HCT116 (cell line): Measurements from ENCODE around the gene PRCC. TPM values are rescaled to one million over a fixed set of nuclear protein-coding genes. Genes with fewer than 3 reads are reported as not detected.

Experiments used
- ATAC-seq: fragments of 200-7000 bp; cut with Tn5 transposase; 2 replicates; pipeline ENCODE4 v1.9.1; 2020; ENCODE audit warnings: mild to moderate bottlenecking, moderate library complexity
- BruUV-seq: library from RNA; stranded (reverse); fragments of 400-500 nt; replicated peaks from 2 replicates; lab custom pipeline; 2021; lab: Mats Ljungman, UMichigan
- CTCF ChIA-PET: fragments of 300-600 bp; sonication (Branson Sonifier 250); formaldehyde crosslinking; loops from one replicate; lab custom pipeline; 2021; ENCODE audit warnings: antibody characterized with exemption; lab: Charles Lee
- POLR2A ChIA-PET: fragments of 300-600, 350-600 bp; sonication (Branson Sonifier 250); formaldehyde crosslinking; loops from one replicate; lab custom pipeline; 2021; ENCODE audit warnings: antibody characterized with exemption; lab: Charles Lee
- RAD21 ChIA-PET, 2 experiments: fragments of 300-600 bp; sonication (Branson Sonifier 250); formaldehyde crosslinking; loops; one replicate each; lab custom pipeline; 2023; ENCODE audit warnings: low total read pairs in 2 of 2; ENCODE audit not compliant: uncharacterized antibody in 2 of 2, unreplicated experiment in 2 of 2, low non-redundant PET in 1 of 2; lab: Charles Lee
- DNase-seq: peaks from one replicate; pipeline ENCODE4 v3.0.0-alpha.2; 2010; ENCODE audit warnings: low read depth, low spot score
- H2AFZ ChIP-seq: fragments of 200-600 bp; shearing (Covaris generic), sonication (generic); 2 replicates; pipeline ENCODE4 v1.6.1; 2017; ENCODE audit warnings: low read depth, mixed run types, mixed read lengths, antibody characterized with exemption, low read length; ENCODE audit not compliant: poor library complexity, severe bottlenecking
- H3K27ac ChIP-seq: 2 replicates; pipeline ENCODE4 v1.5.1; 2012; ENCODE audit warnings: low read depth, low read length
- H3K27me3 ChIP-seq: fragments of 200-600 bp; sonication (generic); 2 replicates; pipeline ENCODE4 v1.6.1; 2016; ENCODE audit warnings: mixed run types, low read length, mixed read lengths; ENCODE audit not compliant: insufficient read depth
- H3K36me3 ChIP-seq, 2 experiments: fragments of 200-500 bp in 1 of 2; fragments of 200-600 bp in 1 of 2; sonication (Bioruptor generic) in 1 of 2; sonication (generic) in 1 of 2; 2 replicates each; pipeline versions ENCODE4 v1.5.1 to v1.6.1; 2014 to 2016; ENCODE audit warnings: low read length in 2 of 2, inconsistent platforms in 1 of 2, mixed read lengths in 1 of 2, mixed run types in 1 of 2; ENCODE audit not compliant: insufficient read depth in 2 of 2, control insufficient read depth in 1 of 2
- H3K4me1 ChIP-seq, 2 experiments: fragments of 200-600 bp in 1 of 2; sonication (generic) in 1 of 2; 2 replicates each; pipeline versions ENCODE4 v1.5.1 to v1.6.1; 2012 to 2017; ENCODE audit warnings: low read length in 2 of 2, inconsistent platforms in 1 of 2, mild to moderate bottlenecking in 1 of 2, mixed read lengths in 1 of 2, mixed run types in 1 of 2, moderate library complexity in 1 of 2; ENCODE audit not compliant: insufficient read depth in 2 of 2, control insufficient read depth in 1 of 2
- H3K4me2 ChIP-seq: fragments of 200-600 bp; sonication (generic); 2 replicates; pipeline ENCODE4 v1.6.1; 2017; ENCODE audit warnings: mixed run types, low read length, mixed read lengths
- H3K4me3 ChIP-seq, 2 experiments: fragments of 200-600 bp in 1 of 2; sonication (generic) in 1 of 2; replicated peaks in 1 of 2; 2 replicates each; pipeline ENCODE4 v1.5.1; 2011 to 2016; ENCODE audit warnings: low read length in 2 of 2, control low read depth in 1 of 2, low read depth in 1 of 2, mild to moderate bottlenecking in 1 of 2, mixed read lengths in 1 of 2, mixed run types in 1 of 2
- H3K79me2 ChIP-seq: fragments of 200-600 bp; sonication (generic); 2 replicates; pipeline ENCODE4 v1.6.1; 2017; ENCODE audit warnings: mild to moderate bottlenecking, mixed run types, low read length, moderate library complexity, mixed read lengths; ENCODE audit not compliant: insufficient read depth
- H3K9ac ChIP-seq: fragments of 200-600 bp; sonication (generic); 2 replicates; pipeline ENCODE4 v1.6.1; 2016; ENCODE audit warnings: low read length, mixed read lengths
- H3K9me2 ChIP-seq: fragments of 200-600 bp; sonication (generic), shearing (Covaris generic); 2 replicates; pipeline ENCODE4 v1.6.1; 2017; ENCODE audit warnings: mixed run types, mild to moderate bottlenecking, moderate library complexity; ENCODE audit not compliant: insufficient read depth
- H3K9me3 ChIP-seq, 2 experiments: fragments of 200-500 bp in 1 of 2; fragments of 200-600 bp in 1 of 2; sonication (Bioruptor generic) in 1 of 2; sonication (generic) in 1 of 2; 2 replicates each; pipeline ENCODE4 v1.6.1; 2014 to 2017; ENCODE audit warnings: low read length in 2 of 2, mixed read lengths in 2 of 2, inconsistent platforms in 1 of 2, low read depth in 1 of 2, mild to moderate bottlenecking in 1 of 2, mixed run types in 1 of 2, moderate library complexity in 1 of 2; ENCODE audit not compliant: control insufficient read depth in 1 of 2, insufficient read depth in 1 of 2
- H4K20me1 ChIP-seq: fragments of 200-600 bp; sonication (generic), shearing (Covaris generic); 2 replicates; pipeline ENCODE4 v1.6.1; 2017; ENCODE audit warnings: mixed run types, mild to moderate bottlenecking, moderate library complexity; ENCODE audit not compliant: insufficient read depth
- ATF3 ChIP-seq: IDR thresholded peaks from 2 replicates; pipeline ENCODE4 v1.6.1; 2012
- CBX3 ChIP-seq: IDR thresholded peaks from 2 replicates; pipeline ENCODE4 v1.6.1; 2012; ENCODE audit warnings: low read depth
- CTCF ChIP-seq, 3 experiments: fragments of 200-600 bp in 1 of 3; sonication (generic) in 1 of 3; IDR thresholded peaks in 2 of 3; conservative IDR thresholded peaks in 1 of 3; 2 replicates each; pipeline ENCODE4 v1.5.1; 2012 to 2017; ENCODE audit warnings: low read depth in 2 of 3, low read length in 2 of 3, antibody characterized with exemption in 1 of 3, borderline replicate concordance in 1 of 3, control low read depth in 1 of 3, mild to moderate bottlenecking in 1 of 3, mixed read lengths in 1 of 3, mixed run types in 1 of 3, moderate library complexity in 1 of 3; ENCODE audit not compliant: insufficient read depth in 1 of 3
- EZH2 ChIP-seq: fragments of 200-600 bp; sonication (generic); IDR thresholded peaks from 2 replicates; pipeline ENCODE4 v1.6.1; 2017; ENCODE audit warnings: antibody characterized with exemption, mixed run types
- MAX ChIP-seq: IDR thresholded peaks from 2 replicates; pipeline ENCODE4 v1.6.1; 2012
- POLR2AphosphoS5 ChIP-seq: IDR thresholded peaks from 2 replicates; pipeline ENCODE4 v1.6.1; 2011; ENCODE audit warnings: mild to moderate bottlenecking, low read depth, low read length, moderate library complexity
- RAD21 ChIP-seq: IDR thresholded peaks from 2 replicates; pipeline ENCODE4 v1.6.1; 2012; ENCODE audit warnings: low read depth, mild to moderate bottlenecking
- REST ChIP-seq: IDR thresholded peaks from 2 replicates; pipeline ENCODE4 v1.6.1; 2012; ENCODE audit warnings: low read depth
- SIN3A ChIP-seq: IDR thresholded peaks from 2 replicates; pipeline ENCODE4 v1.6.1; 2012; ENCODE audit warnings: low read depth
- TCF7L2 ChIP-seq: IDR thresholded peaks from 2 replicates; pipeline ENCODE4 v1.7.0; 2011; ENCODE audit warnings: borderline replicate concordance, inconsistent platforms; ENCODE audit not compliant: insufficient read depth, insufficient read length; ENCODE audit errors: extremely low read depth
- intact Hi-C: fragments of 100-400 bp; cut with micrococcal nuclease; formaldehyde crosslinking; loops from 2 replicates; pipeline ENCODE4 v1.10.0; 2022
- total RNA-seq: library from RNA; stranded (reverse); gene quantifications from one replicate; pipeline ENCODE4 v1.2.1, GENCODE V29; 2021; ENCODE audit not compliant: unreplicated experiment

The PRCC gene
- total RNA-seq, 1 experiment from 2014 or later: 78.1 TPM

GRCh38 chr1:156728599-156729462 lies 38.5 kb upstream of the PRCC start, which contains the start of gene ISG20L2 (continued):
- TF ChIP-seq EZH2: no peak
- TF ChIP-seq CTCF (IDR thresholded peaks at IDR 0.05 in 2 of 3, conservative IDR thresholded peaks at IDR 0.05 in 1 of 3; ENCODE audit: borderline replicate concordance in 1 of 3, insufficient read depth in 1 of 3, low read depth in 2 of 3, low read length in 2 of 3): no peak

- DNase-seq: no peak
- H3K27me3 ChIP-seq: no peaks in the 10 kb centered on the region
- TF ChIP-seq MAX (no peak), POLR2AphosphoS5 (no peak), CTCF (IDR thresholded peaks at IDR 0.05 in 2 of 3, conservative IDR thresholded peaks at IDR 0.05 in 1 of 3; ENCODE audit: borderline replicate concordance in 1 of 3, insufficient read depth in 1 of 3, low read depth in 2 of 3, low read length in 2 of 3) (no peak), ATF3 (no peak), CBX3 (no peak), SIN3A (no peak), TCF7L2 (no peak), REST (no peak), RAD21 (no peak)
- no peaks in the 10 kb centered on the region for H3K9me3 ChIP-seq
- no peaks in the 10 kb centered on the region for H3K9me2 ChIP-seq
- no peak overlapping the region for H2AFZ ChIP-seq
- H3K4me3 ChIP-seq: no peak overlapping the region
- POLR2A ChIA-PET: no interaction called here
- H3K4me1 ChIP-seq: peaks cover 5 to 8% of the 10 kb centered on the region in 2 experiments; a peak in 3 of 4 replicates
- BruUV-seq: no TSS peak
- H3K4me2 ChIP-seq: no peak overlapping the region
- no peaks in the 10 kb centered on the region for H4K20me1 ChIP-seq
- RAD21 ChIA-PET: no interaction called here
- intact Hi-C loops: no loop called here
- H3K27ac ChIP-seq: no peak overlapping the region
- CTCF ChIA-PET: no interaction called here
- ATAC-seq: no peak
- H3K9ac ChIP-seq: no peak overlapping the region
- peaks cover 8 to 21% of the 10 kb centered on the region in 2 experiments; a peak in 3 of 4 replicates for H3K36me3 ChIP-seq
- H3K79me2 ChIP-seq: peaks cover 16% of the 10 kb centered on the region
Measured at GRCh38 chr1:156733989-156734584, 33.2 kb upstream of the PRCC start.
